ENCODE measurements around the gene WNK4. TPM values are rescaled to one million over a fixed set of nuclear protein-coding genes. Genes with fewer than 3 reads are reported as not detected.
A peak's percentile ranks its signal among the peaks of the same experiment; 100 is the strongest.

Gene WNK4
- total RNA-seq, 2 donors from 2014 or later = 32.6 to 54.6 TPM

GRCh38 chr17:42796066-42796758, 15.8 kb downstream of the WNK4 start:
- no peak for DNase-seq

GRCh38 chr17:42797067-42798007, 16.9 kb downstream of the WNK4 start:
- H3K36me3 ChIP-seq = no peaks in the 10 kb centered on the region
- H3K4me3 ChIP-seq = peak overlapping the region; percentile 76
- intact Hi-C loops (cut with DNase I) = no loop called here
- TF ChIP-seq CTCF (IDR thresholded peaks at IDR 0.05) = no peak
- H3K9ac ChIP-seq (ENCODE audit: low read depth in 2 of 2, low read length in 2 of 2) = peak overlapping the region; percentile 88 to 99
- no peaks in the 10 kb centered on the region for H3K9me3 ChIP-seq
- DNase-seq = peak; percentile 75
- H3K27me3 ChIP-seq = no peaks in the 10 kb centered on the region
- H3K27ac ChIP-seq = peak overlapping the region; percentile 74
- H3K4me1 ChIP-seq = peaks cover 8% of the 10 kb centered on the region

More at GRCh38 chr17:42796066-42796758, 15.8 kb downstream of the WNK4 start:
- intact Hi-C loops (cut with DNase I) = no loop called here
- Histone ChIP-seq H3K9ac (ENCODE audit: low read depth in 2 of 2, low read length in 2 of 2) (peak overlapping the region in 1 of 2 donors; percentile 99), H3K9me3 (no peaks in the 10 kb centered on the region), H3K27ac (peak overlapping the region; percentile 74), H3K36me3 (no peaks in the 10 kb centered on the region), H3K27me3 (no peaks in the 10 kb centered on the region), H3K4me3 (no peak overlapping the region), H3K4me1 (peaks cover 8% of the 10 kb centered on the region)
- TF ChIP-seq CTCF (IDR thresholded peaks at IDR 0.05) = no peak

GRCh38 chr17:42798011-42798382, 17.6 kb downstream of the WNK4 start:
- H3K27ac ChIP-seq = peak overlapping the region; percentile 74
- peak overlapping the region; percentile 76 for H3K4me3 ChIP-seq
- no peak for TF ChIP-seq CTCF (IDR thresholded peaks at IDR 0.05)
- H3K27me3 ChIP-seq = no peaks in the 10 kb centered on the region
- H3K4me1 ChIP-seq = peaks cover 10% of the 10 kb centered on the region
- no peak for DNase-seq
- H3K36me3 ChIP-seq = no peaks in the 10 kb centered on the region
- intact Hi-C loops (cut with DNase I) = no loop called here
- H3K9ac ChIP-seq (ENCODE audit: low read depth in 2 of 2, low read length in 2 of 2) = peak overlapping the region; percentile 88 to 99
- no peaks in the 10 kb centered on the region for H3K9me3 ChIP-seq

GRCh38 chr17:42798383-42799380, 18.3 kb downstream of the WNK4 start, which contains the start of the genes CNTD1 and COA3:
Gene CNTD1 (plus strand): TSS chr17:42798861. CDS start chr17:42799068, 207 bp downstream.
Gene COA3 (minus strand): TSS chr17:42798704. CDS start chr17:42798681, 23 bp downstream.
- H3K4me1 ChIP-seq = peaks cover 14% of the 10 kb centered on the region
- peak within 1 kb of the TSS; percentile 76 for H3K4me3 ChIP-seq
- peak within 1 kb of the TSS; percentile 74 for H3K27ac ChIP-seq
- H3K36me3 ChIP-seq = no peaks in the 10 kb centered on the region
- peak; percentile 90 for DNase-seq
- intact Hi-C loops (cut with DNase I) = no loop called here
- peak within 1 kb of the TSS; percentile 88 to 99 for H3K9ac ChIP-seq (ENCODE audit: low read depth in 2 of 2, low read length in 2 of 2)
- TF ChIP-seq CTCF (IDR thresholded peaks at IDR 0.05) = no peak
- H3K27me3 ChIP-seq = no peaks in the 10 kb centered on the region
- no peaks in the 10 kb centered on the region for H3K9me3 ChIP-seq
